ENCODE data around the gene RPRD1B. TPM values are rescaled to one million over a fixed set of nuclear protein-coding genes. Genes with fewer than 3 reads are reported as not detected.

RPRD1B gene
- total RNA-seq, 1 experiment from 2014 or later, result 43.6 TPM

DNA sequence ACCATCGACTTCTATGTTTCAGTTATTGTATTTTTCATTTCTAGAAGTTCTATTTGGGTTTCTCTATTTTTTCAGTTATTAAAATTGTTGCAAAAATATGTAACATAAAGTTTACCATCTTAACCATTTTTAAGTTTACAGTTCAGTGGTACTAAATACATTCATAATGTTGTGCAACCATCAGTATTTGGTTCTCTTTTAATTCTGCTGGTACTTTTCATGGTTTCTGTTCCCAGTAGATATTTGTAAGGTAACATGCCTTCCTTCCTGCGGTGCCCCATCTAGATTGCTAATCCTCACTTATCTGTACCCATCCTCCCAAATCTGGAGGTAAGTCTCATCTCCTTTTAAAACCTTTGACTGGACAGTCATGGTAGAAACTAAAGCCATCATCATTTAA is 83.7 kb downstream of the RPRD1B start:
- Histone ChIP-seq H3F3A (ENCODE audit: low read length, unreplicated experiment) (peaks cover 10% of the 10 kb centered on the region), H3K9me3 (ENCODE audit: low read length) (no peaks in the 10 kb centered on the region), H3K4me2 (ENCODE audit: low read length) (no peak overlapping the region; the same call in 1 of the 2 replicates), H3K27me3 (ENCODE audit: low read length) (no peaks in the 10 kb centered on the region), H3K79me2 (ENCODE audit: low read length) (no peaks in the 10 kb centered on the region), H3K4me3 (ENCODE audit: low read length) (no peak overlapping the region), H3K36me3 (ENCODE audit: low read depth, low read length) (0 out of 2 replicates have a peak, but pooled peaks cover 5% of the 10 kb centered on the region), H2AFZ (ENCODE audit: low read length) (no peak overlapping the region), H3K27ac (ENCODE audit: low read length) (peak overlapping the region; percentile 53), H3K9me2 (replicated peaks; ENCODE audit: low read length) (no peaks in the 10 kb centered on the region), H3K4me1 (ENCODE audit: insufficient read depth, low read length) (peaks cover 35% of the 10 kb centered on the region), H3K9ac (ENCODE audit: low read length) (no peak overlapping the region), H4K20me1 (ENCODE audit: low read length) (no peaks in the 10 kb centered on the region)
- CTCF ChIA-PET, result no interaction called here
- ATAC-seq (no peak), DNase-seq (no peak)
- BruUV-seq (replicated peaks), result no TSS peak
- TF ChIP-seq EZH2 (IDR thresholded peaks at IDR 0.05; ENCODE audit: low read length, unreplicated experiment) (no peak), EZH2phosphoT487 (IDR thresholded peaks at IDR 0.05; ENCODE audit: borderline replicate concordance, low read length) (no peak)
- TF ChIP-seq, protein P1, sequence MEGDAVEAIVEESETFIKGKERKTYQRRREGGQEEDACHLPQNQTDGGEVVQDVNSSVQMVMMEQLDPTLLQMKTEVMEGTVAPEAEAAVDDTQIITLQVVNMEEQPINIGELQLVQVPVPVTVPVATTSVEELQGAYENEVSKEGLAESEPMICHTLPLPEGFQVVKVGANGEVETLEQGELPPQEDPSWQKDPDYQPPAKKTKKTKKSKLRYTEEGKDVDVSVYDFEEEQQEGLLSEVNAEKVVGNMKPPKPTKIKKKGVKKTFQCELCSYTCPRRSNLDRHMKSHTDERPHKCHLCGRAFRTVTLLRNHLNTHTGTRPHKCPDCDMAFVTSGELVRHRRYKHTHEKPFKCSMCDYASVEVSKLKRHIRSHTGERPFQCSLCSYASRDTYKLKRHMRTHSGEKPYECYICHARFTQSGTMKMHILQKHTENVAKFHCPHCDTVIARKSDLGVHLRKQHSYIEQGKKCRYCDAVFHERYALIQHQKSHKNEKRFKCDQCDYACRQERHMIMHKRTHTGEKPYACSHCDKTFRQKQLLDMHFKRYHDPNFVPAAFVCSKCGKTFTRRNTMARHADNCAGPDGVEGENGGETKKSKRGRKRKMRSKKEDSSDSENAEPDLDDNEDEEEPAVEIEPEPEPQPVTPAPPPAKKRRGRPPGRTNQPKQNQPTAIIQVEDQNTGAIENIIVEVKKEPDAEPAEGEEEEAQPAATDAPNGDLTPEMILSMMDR (conservative IDR thresholded peaks at IDR 0.05; ENCODE audit: low read depth, low read length), result no peak
- intact Hi-C loops (cut with micrococcal nuclease), result loop anchor here (1.0 to 5.0 kb wide), 2 partner anchors 17 to 40 kb away; no protein-coding TSS in a partner anchor
- POLR2A ChIA-PET (ENCODE audit: unreplicated experiment), result no interaction called here

DNA sequence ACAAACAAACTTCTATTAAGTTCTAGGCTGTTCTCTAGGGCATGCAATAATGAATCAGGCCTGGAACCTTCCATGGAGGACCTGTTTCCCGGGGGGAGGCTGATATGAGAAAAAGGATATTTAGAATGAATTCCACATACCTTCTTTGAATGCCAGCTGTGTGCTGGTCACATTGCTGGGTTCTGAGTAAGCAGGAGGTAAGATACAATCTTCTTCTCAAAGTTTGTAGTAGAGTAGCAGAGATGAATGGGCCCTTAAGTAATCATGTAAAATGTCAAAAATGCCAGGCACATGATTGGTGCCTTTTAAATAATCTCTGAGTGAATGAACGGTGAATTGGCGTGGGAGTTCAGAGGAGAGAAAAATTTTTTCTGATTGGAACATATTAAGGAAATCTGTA is 84.1 kb downstream of the RPRD1B start:
- peak overlapping the region; percentile 14 for H3K4me2 ChIP-seq (ENCODE audit: low read length)
- no peaks in the 10 kb centered on the region for H3K9me3 ChIP-seq (ENCODE audit: low read length)
- no peaks in the 10 kb centered on the region for H3K9me2 ChIP-seq (replicated peaks; ENCODE audit: low read length)
- ATAC-seq (peak; percentile 96), DNase-seq (peak; percentile 96)
- H3K79me2 ChIP-seq (ENCODE audit: low read length), result no peaks in the 10 kb centered on the region
- TF ChIP-seq EZH2phosphoT487 (IDR thresholded peaks at IDR 0.05; ENCODE audit: borderline replicate concordance, low read length), result no peak
- no peak for TF ChIP-seq EZH2 (IDR thresholded peaks at IDR 0.05; ENCODE audit: low read length, unreplicated experiment)
- TF ChIP-seq, protein P1 (conservative IDR thresholded peaks at IDR 0.05; ENCODE audit: low read depth, low read length), result no peak
- no peak overlapping the region for H2AFZ ChIP-seq (ENCODE audit: low read length)
- H3F3A ChIP-seq (ENCODE audit: low read length, unreplicated experiment), result peaks cover 10% of the 10 kb centered on the region
- intact Hi-C loops (cut with micrococcal nuclease), result loop anchor here (1.0 to 5.0 kb wide), 2 partner anchors 17 to 40 kb away; no protein-coding TSS in a partner anchor
- no peak overlapping the region for H3K9ac ChIP-seq (ENCODE audit: low read length)
- ChIA-PET CTCF (no interaction called here), POLR2A (ENCODE audit: unreplicated experiment) (no interaction called here)
- BruUV-seq (replicated peaks), result no TSS peak
- H3K4me1 ChIP-seq (ENCODE audit: insufficient read depth, low read length), result peaks cover 35% of the 10 kb centered on the region
- peak overlapping the region; percentile 53 for H3K27ac ChIP-seq (ENCODE audit: low read length)
- H3K27me3 ChIP-seq (ENCODE audit: low read length), result no peaks in the 10 kb centered on the region
- no peak overlapping the region for H3K4me3 ChIP-seq (ENCODE audit: low read length)
- H3K36me3 ChIP-seq (ENCODE audit: low read depth, low read length), result 0 out of 2 replicates have a peak, but pooled peaks cover 5% of the 10 kb centered on the region
- no peaks in the 10 kb centered on the region for H4K20me1 ChIP-seq (ENCODE audit: low read length)

DNA sequence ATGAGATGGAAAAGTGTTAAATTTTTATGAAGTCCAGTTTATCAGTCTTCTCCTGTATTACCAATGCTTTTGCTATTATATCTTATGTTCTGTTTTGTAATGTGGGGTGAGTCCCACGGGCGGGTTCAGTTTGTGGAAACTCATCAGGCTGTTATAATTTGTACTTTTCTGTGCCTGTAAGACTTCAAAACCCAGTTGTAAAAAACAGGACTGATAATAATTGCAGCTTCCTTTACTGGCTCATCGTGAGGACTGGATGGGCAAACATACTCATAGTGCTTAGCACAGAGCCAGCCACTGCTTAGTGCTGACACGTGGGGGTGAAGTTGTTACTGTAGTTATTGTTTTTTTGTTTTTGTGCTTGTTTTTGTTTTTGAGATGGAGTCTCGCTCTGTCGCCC is 85.9 kb downstream of the RPRD1B start:
- no TSS peak for BruUV-seq (replicated peaks)
- DNase-seq, result no peak
- no peak for ATAC-seq
- Histone ChIP-seq H3K79me2 (ENCODE audit: low read length) (no peaks in the 10 kb centered on the region), H3K27ac (ENCODE audit: low read length) (no peak overlapping the region), H3K36me3 (ENCODE audit: low read depth, low read length) (0 out of 2 replicates have a peak, but pooled peaks cover 5% of the 10 kb centered on the region), H3K4me1 (ENCODE audit: insufficient read depth, low read length) (peaks cover 41% of the 10 kb centered on the region), H3K9ac (ENCODE audit: low read length) (no peak overlapping the region), H4K20me1 (ENCODE audit: low read length) (no peaks in the 10 kb centered on the region), H3K9me2 (replicated peaks; ENCODE audit: low read length) (no peaks in the 10 kb centered on the region), H3K27me3 (ENCODE audit: low read length) (no peaks in the 10 kb centered on the region), H3F3A (ENCODE audit: low read length, unreplicated experiment) (peaks cover 10% of the 10 kb centered on the region), H3K9me3 (ENCODE audit: low read length) (no peaks in the 10 kb centered on the region), H3K4me3 (ENCODE audit: low read length) (no peak overlapping the region), H3K4me2 (ENCODE audit: low read length) (no peak overlapping the region), H2AFZ (ENCODE audit: low read length) (no peak overlapping the region)
- POLR2A ChIA-PET (ENCODE audit: unreplicated experiment), result no interaction called here
- CTCF ChIA-PET, result interaction anchor here (0.5 kb wide), 1 partner anchor 307 kb away, joined by 3 read pairs; no protein-coding TSS in a partner anchor
- intact Hi-C loops (cut with micrococcal nuclease), result loop anchor here (5.0 kb wide), 1 partner anchor 38 kb away; no protein-coding TSS in a partner anchor
- TF ChIP-seq EZH2 (IDR thresholded peaks at IDR 0.05; ENCODE audit: low read length, unreplicated experiment) (no peak), EZH2phosphoT487 (IDR thresholded peaks at IDR 0.05; ENCODE audit: borderline replicate concordance, low read length) (no peak)
- TF ChIP-seq, protein P1 (conservative IDR thresholded peaks at IDR 0.05; ENCODE audit: low read depth, low read length), result no peak
